GM18858 (cell line): ENCODE results near the gene UBFD1.
"Not testable (repeated sequence)": the region's sequence is repeated elsewhere in the genome, so short reads cannot be mapped to it uniquely, and the experiment has no call there.

ENCODE experiments used
- ATAC-seq: cut with Tn5 transposase; IDR thresholded peaks from one replicate; pipeline ENCODE4 v1.9.1; 2021; ENCODE audit not compliant: unreplicated experiment

Gene UBFD1, protein sequence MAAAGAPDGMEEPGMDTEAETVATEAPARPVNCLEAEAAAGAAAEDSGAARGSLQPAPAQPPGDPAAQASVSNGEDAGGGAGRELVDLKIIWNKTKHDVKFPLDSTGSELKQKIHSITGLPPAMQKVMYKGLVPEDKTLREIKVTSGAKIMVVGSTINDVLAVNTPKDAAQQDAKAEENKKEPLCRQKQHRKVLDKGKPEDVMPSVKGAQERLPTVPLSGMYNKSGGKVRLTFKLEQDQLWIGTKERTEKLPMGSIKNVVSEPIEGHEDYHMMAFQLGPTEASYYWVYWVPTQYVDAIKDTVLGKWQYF

GRCh38 chr16:23556881-23557778, at the start of gene UBFD1, which contains the start of gene EARS2:
TSS of gene UBFD1 (plus strand) at chr16:23557727. CDS start at chr16:23557743, 16 bp downstream.
TSS of gene EARS2 (minus strand) at chr16:23557350. CDS start at chr16:23557343, 7 bp downstream.
- peak; percentile 77 for ATAC-seq

- no peak for ATAC-seq
Measured at GRCh38 chr16:23508589-23509440, 48.7 kb upstream of the UBFD1 start.

DNA sequence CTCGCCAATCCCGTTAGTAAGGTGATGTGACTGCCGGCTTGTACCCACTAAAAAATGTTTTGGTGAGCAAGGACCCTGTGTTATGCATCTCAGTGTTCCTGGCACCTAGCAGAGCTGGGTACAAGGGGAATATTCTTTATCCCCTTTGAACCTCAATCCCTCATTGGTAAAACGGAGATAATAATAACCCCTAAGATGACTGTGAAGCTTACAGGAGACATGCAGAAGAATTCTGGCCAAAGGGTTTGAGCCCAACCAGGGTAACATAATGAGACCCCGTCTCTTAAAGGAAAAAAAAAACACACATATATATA, 48.1 kb upstream of the UBFD1 start:
- no peak for ATAC-seq

- no peak for ATAC-seq
Measured at GRCh38 chr16:23509782-23510163, 47.8 kb upstream of the UBFD1 start.

GRCh38 chr16:23510164-23510914, 47.2 kb upstream of the UBFD1 start, which contains the start of gene GGA2:
TSS of gene GGA2 (minus strand) at chr16:23510494. CDS start at chr16:23510411, 83 bp downstream.
- peak; percentile 62 for ATAC-seq

GRCh38 chr16:23510915-23511270, 46.6 kb upstream of the UBFD1 start:
- ATAC-seq: not testable (repeated sequence)

GRCh38 chr16:23511731-23512130, 45.8 kb upstream of the UBFD1 start:
- no peak for ATAC-seq

DNA sequence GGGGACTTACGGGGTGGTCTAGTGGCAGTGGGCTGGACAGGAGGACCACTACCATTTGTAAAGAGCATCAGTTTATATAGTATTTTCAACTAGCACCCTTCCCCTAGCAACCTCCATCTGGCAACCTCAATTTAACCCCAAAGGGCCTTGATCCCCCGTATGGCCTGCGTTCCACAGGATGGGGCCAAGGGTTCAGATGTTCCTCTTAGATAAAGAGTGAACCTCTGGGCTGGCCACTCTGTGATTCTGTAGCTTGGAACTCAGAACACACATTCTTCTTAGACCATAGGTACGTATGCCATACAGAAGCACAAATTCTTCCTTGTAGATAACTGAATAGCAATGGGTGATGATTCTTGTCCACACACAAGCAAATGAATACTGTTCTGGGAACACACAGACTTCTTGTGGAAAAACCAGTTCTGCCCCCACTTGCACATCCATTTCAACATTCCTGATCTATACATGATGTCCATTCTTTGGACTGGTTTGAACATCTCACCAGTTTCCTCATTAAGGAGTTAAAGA, 45.3 kb upstream of the UBFD1 start:
- no peak for ATAC-seq

DNA sequence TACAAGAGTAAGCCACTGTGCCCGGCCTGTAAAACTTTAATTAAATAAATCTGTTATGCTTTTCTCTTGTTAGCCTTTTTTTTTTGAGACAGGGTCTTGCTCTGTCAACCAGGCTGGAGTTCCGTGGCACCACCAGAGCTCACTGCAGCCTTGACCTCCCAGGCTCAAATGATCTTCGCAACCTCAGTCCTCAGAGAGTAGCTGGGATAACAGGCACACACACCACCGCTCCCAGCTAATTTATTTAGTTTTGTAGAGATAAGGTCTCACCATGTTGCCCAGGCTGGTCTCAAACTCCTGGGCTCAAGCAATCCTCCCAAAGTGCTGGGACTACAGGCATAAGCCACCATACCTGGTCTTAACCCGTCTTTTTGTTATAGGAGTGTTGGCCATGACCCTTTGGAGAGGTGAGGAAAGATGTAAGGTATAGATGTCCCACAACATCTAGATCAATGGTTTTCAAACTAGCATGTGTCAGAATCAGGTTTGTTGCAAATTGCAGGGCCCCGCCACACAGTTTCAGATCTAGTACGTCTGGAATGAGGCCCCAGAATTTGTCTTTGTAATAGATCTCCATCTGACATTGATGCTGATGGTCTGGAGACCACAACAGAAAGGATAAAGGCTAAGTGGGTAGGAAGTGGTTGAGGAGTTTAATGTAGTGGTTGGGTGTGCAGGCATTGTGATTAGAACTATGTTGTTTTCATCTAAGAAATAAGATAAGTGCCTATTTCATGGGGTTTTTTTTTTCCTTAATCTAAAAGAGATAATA, 43.0 kb upstream of the UBFD1 start:
- ATAC-seq: no peak

DNA sequence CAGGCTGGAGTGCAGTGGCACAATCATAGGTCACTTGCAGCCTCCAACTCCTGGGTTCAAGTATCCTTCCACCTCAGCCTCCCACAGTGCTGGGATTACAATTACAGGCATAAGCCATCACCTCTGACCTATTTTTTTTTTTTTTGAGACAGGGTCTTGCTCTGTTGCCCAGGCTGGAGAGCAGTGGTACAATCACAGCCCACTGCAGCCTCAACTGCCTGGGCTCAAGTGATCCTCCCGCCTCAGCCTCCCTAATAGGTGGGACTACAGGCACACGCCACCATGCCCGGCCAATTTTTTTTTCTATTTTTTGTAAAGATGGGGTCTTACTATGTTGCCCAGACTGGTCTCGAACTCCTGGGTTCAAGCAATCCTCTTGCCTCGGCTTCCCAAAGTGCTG, 41.6 kb upstream of the UBFD1 start:
- ATAC-seq: no peak

DNA sequence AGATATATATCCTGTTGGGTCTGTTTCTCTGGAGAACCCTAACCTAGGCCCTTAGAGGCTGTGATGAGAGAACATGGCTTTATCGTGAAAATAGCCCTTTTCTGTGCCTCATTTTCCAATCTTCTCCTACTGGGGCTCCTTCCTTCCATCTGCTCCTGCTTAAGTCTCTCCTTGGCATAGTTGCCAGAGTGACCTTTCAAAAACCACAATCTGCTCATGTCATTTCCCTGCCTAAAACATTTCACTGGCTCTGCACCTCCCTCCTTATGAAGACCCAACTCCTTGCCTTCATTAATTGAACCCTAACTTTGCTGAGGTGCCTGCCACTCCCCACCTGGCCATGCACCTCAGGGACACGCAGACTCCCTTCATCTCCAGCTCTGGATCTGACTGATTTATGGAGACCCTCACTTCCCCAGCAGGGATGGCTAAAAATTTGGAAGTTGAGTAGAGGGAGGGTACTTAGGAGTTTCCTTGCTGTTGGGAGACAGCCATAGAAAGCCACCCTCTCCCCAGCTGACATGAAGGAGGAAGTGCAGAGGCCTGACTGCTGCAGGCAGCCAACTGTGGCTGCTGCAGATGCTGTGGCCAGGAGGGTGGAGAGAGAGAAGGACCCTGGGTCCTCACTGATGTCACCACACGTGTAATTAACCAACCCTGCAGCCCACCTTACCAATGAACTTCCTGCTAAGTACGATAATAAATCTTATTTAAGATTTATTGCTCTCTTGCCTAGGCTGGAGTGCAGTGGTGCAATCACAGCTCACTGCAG, 41.0 kb upstream of the UBFD1 start:
- ATAC-seq: no peak

DNA sequence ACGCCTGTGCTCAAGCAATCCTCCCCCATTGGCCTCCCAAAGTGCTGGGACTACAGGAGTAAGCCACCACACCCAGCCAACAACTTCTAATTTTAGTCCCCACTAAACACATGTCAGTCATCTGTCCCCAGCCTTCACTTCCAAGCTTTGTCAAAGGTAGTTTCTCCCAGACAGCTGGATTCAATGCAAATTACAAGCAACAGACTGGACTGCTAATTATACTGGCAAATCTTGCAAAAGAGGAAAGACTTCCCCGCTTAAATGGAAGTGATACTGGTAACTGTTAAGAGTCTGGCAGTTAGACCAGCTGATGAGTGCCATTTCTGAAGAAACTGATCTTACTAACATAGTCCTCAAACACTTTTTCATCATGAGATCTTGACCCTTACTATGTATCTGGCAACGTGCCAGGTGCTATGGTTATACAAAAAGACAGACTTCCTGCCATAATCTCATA, 39.1 kb upstream of the UBFD1 start:
- ATAC-seq: no peak

- no peak for ATAC-seq
Measured at GRCh38 chr16:23519282-23519681, 38.2 kb upstream of the UBFD1 start.

DNA sequence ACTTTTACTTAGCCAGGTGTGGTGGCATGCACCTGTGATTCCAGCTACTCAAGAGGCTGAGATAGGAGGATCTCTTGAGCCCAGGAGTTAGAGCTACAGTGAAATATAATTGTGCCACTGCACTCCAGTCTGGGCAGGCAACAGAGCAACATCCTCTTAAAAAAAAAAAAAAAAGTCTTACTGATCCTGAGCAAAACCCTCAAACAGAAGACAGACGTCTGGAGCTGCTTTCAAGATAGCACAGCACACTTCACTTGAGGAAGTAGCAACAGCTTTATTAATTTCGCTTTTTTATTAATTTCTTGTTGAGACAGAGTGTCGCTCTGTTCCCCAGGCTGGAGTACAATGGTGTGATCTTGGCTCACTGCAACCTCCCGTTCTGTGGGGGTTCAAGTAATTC, 37.0 kb upstream of the UBFD1 start:
- no peak for ATAC-seq

GRCh38 chr16:23521037-23521743, 36.3 kb upstream of the UBFD1 start:
- ATAC-seq: no peak

GRCh38 chr16:23521965-23522364, 35.6 kb upstream of the UBFD1 start:
- no peak for ATAC-seq

DNA sequence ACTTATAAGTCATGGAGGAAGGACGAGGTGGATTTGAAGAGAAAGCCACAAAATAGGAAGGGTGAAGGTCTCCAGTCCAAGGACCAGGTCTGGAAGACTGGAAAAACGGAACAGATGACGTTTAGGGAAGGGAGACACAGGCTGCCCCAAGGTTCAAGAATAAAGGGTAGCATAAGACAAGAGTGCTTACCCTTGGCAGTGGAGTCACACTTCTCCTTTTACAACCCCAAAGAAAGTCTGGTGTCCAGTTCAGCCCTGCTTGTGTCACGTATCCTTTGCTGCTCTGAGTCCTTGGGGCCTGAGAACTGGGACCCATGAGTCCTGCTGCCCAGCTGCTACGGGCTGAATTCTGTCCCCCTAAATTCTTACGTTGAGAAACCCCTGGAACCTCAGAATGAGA, 34.2 kb upstream of the UBFD1 start:
- no peak for ATAC-seq

DNA sequence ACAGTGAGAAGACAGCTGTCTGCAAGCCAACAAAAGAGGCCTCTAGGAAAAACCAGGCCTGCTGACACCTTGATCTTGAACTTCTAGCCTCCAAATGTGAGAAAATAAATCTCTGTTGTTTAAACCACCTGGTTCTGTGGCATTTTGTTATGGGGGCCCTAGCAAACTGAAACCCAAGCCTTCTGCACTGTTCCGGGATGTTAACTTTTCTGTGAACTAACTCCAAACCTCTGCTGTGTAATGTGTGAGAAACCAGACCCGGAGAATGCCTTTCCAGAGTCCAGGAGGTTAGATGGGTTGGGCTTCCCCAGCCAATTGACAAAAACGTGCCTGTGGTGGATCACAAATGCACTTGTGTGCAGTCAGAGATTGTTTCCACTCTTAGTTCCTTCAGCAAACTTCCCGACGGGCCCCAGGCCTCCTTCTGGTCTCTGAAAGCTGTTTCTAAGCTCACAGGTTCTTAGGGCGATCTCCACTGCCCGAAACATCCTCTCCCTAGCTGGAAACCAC, 33.6 kb upstream of the UBFD1 start:
- ATAC-seq: no peak
